Activated CD4-positive, alpha-beta T cell treated with anti-CD3 and anti-CD28 coated beads for 36 hours (primary cell): ENCODE results near the gene GRM1. TPM values are rescaled to one million over a fixed set of nuclear protein-coding genes. Genes with fewer than 3 reads are reported as not detected.

Experiments
- total RNA-seq, 2 experiments: library from RNA; stranded (reverse); gene quantifications; one replicate each; pipeline ENCODE4 v1.2.3, GENCODE V29; 2021

Gene GRM1
- total RNA-seq, 2 experiments from 2014 or later, result not detected

Other genes starting within 250 kb of the GRM1 start
- gene FBXO30, start 214.3 kb upstream of the GRM1 start, total RNA-seq, result 1 to 10 TPM; 2.3 to 2.8 TPM
- 10 to 100 TPM; 12.6 to 14.2 TPM for gene SHPRH, start 64.7 kb upstream of the GRM1 start, total RNA-seq